Upper lobe of left lung (tissue), 6 donors: ENCODE measurements around the gene SELENOM. TPM values are rescaled to one million over a fixed set of nuclear protein-coding genes. Genes with fewer than 3 reads are reported as not detected.

Source experiments
- ATAC-seq, 2 donors: fragments of 200-7000 bp; cut with Tn5 transposase; one replicate each; pipeline ENCODE4 v1.9.1; 2022; ENCODE audit warnings: mild to moderate bottlenecking in 2 of 2, moderate library complexity in 2 of 2; ENCODE audit not compliant: low FRiP score in 2 of 2
- DNase-seq, 2 donors: peaks; one replicate each; pipeline ENCODE4 v3.0.0-alpha.2; 2019 to 2020
- H3K27ac ChIP-seq, 4 donors: fragments of 200-600 bp; sonication (generic); one replicate each; pipeline ENCODE4 v1.5.1; 2016 to 2019
- H3K27me3 ChIP-seq, 4 donors: fragments of 200-600 bp; sonication (generic); one replicate each; pipeline ENCODE4 v1.5.1; 2017 to 2019
- H3K36me3 ChIP-seq, 4 donors: fragments of 200-600 bp; sonication (generic); one replicate each; pipeline ENCODE4 v1.5.1; 2016 to 2019
- H3K4me1 ChIP-seq, 4 donors: fragments of 200-600 bp; sonication (generic); one replicate each; pipeline ENCODE4 v1.5.1; 2018 to 2019
- H3K4me3 ChIP-seq, 4 donors: fragments of 200-600 bp; sonication (generic); one replicate each; pipeline ENCODE4 v1.5.1; 2017 to 2019; ENCODE audit warnings: mild to moderate bottlenecking in 2 of 4, moderate library complexity in 1 of 4
- H3K9me3 ChIP-seq, 4 donors: fragments of 200-600 bp; sonication (generic); one replicate each; pipeline ENCODE4 v1.5.1; 2018 to 2019
- EP300 ChIP-seq, 4 donors: sonication (generic); formaldehyde crosslinking; IDR thresholded peaks; one replicate each; pipeline ENCODE4 v1.5.1; 2017; ENCODE audit warnings: antibody characterized with exemption in 4 of 4, control low read depth in 2 of 4
- POLR2A ChIP-seq, 4 donors: fragments of 450-650 bp; IDR thresholded peaks; one replicate each; pipeline ENCODE4 v1.5.1; 2016 to 2017; ENCODE audit warnings: antibody characterized with exemption in 4 of 4, mild to moderate bottlenecking in 2 of 4
- POLR2AphosphoS5 ChIP-seq, 2 donors: sonication (generic); formaldehyde crosslinking; IDR thresholded peaks; one replicate each; pipeline ENCODE4 v1.5.1; 2017; ENCODE audit warnings: antibody characterized with exemption in 2 of 2
- WGBS, 2 donors: methylation state at CpG; one replicate each; pipeline ENCODE4 v1.1.5; 2017 to 2018; 5-methylcytosine and 5-hydroxymethylcytosine counted together
- total RNA-seq, 6 donors: library from RNA; depleted of rRNA in 4 of 6; stranded (reverse); fragments of >200 nt in 4 of 6; gene quantifications; one replicate each; pipeline versions ENCODE4 v1.1.0 to v1.2.1, GENCODE V29; 2016 to 2021
- TF ChIP-seq, protein P1 (sequence below), 6 experiments: fragments of 450-650 bp in 4 of 6; fragments of 200-600 bp in 2 of 6; sonication (generic) in 2 of 6; IDR thresholded peaks; one replicate each; pipeline ENCODE4 v1.5.1; 2016 to 2019; ENCODE audit warnings: antibody characterized with exemption in 6 of 6
- donor health status: DM: no; HTN: no; CAD: no; lungs with moderate emphysema.
- donor health status: DM: no; HTN: yes; CAD: no; lungs with severe emphysema.

SELENOM gene
- total RNA-seq, 6 donors from 2014 or later = 51.3 to 154 (median 99.7) TPM

DNA sequence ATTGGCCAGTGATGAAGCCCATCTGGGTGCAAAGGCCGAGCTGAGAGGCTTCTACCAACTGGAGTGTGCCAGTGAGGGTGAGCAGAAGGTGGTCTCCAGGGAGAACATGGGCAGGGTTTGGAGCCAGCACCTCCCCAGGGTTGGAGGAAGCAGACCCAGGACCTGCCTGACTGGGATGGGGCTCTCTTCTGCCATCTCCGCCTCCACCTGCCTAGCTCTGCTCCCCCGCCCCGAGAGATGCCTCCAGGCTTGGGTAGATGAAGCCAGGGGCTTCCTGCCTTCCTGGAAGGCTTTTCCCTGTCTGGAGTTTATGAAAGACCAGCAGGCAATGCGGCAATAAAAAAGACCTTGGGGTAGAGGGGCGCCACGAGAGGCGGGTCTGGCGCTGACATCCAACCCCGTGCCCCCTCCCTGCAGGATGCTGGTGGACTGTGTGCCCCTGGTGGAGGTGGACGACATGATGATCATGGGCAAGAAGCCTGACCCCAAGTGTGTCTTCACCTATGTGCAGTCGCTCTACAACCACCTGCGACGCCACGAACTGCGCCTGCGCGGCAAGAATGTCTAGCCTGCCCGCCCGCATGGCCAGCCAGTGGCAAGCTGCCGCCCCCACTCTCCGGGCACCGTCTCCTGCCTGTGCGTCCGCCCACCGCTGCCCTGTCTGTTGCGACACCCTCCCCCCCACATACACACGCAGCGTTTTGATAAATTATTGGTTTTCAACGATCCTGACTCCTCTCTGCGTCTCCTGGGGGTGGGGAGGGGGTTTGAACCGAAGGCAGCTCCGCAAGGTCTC, 3.3 kb downstream of the SELENOM start:
- peak in 1 of 2 donors; percentile 85 for DNase-seq
- peak overlapping the region in 3 of 4 donors; percentile 35 to 76 (median 57) for H3K27ac ChIP-seq

DNA sequence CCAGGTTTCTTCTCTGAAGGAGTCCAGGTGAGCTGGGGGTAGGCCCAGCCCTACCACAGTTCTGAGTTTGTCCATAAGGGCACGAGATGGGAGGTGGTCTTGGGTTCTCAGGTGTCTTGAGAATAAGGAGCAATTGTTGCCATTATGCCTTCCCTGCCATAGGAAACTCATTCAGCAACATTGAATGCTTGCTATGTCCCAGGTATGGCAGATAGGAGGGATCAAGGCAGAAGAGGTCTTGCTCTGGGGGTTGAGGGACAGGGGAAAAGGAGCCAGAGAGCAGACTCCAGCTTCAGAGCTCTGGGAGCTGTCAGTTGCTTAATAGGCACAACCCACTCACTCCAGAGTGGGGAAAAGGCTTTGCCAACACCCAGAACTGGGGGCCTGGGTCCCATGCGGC, 4.3 kb downstream of the SELENOM start:
- TF ChIP-seq POLR2A (IDR thresholded peaks at IDR 0.05) (no peak), POLR2AphosphoS5 (IDR thresholded peaks at IDR 0.05) (no peak), EP300 (IDR thresholded peaks at IDR 0.05) (no peak)
- TF ChIP-seq, protein P1, sequence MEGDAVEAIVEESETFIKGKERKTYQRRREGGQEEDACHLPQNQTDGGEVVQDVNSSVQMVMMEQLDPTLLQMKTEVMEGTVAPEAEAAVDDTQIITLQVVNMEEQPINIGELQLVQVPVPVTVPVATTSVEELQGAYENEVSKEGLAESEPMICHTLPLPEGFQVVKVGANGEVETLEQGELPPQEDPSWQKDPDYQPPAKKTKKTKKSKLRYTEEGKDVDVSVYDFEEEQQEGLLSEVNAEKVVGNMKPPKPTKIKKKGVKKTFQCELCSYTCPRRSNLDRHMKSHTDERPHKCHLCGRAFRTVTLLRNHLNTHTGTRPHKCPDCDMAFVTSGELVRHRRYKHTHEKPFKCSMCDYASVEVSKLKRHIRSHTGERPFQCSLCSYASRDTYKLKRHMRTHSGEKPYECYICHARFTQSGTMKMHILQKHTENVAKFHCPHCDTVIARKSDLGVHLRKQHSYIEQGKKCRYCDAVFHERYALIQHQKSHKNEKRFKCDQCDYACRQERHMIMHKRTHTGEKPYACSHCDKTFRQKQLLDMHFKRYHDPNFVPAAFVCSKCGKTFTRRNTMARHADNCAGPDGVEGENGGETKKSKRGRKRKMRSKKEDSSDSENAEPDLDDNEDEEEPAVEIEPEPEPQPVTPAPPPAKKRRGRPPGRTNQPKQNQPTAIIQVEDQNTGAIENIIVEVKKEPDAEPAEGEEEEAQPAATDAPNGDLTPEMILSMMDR (IDR thresholded peaks at IDR 0.05) = no peak
- H3K4me3 ChIP-seq = no peak overlapping the region
- H3K4me1 ChIP-seq = peaks cover 14 to 18% (median 17%) of the 10 kb centered on the region in 4 donors
- 57 to 80% methylated on average over 1 to 2 of the region's 2 CpGs for WGBS, 2 donors
- ATAC-seq = no peak
- H3K9me3 ChIP-seq = no peaks in the 10 kb centered on the region
- no peaks in the 10 kb centered on the region for H3K27me3 ChIP-seq
- no peak for DNase-seq
- H3K27ac ChIP-seq = peak overlapping the region; percentile 49 to 76 (median 57)
- peaks cover 4 to 54% (median 29%) of the 10 kb centered on the region in 4 donors for H3K36me3 ChIP-seq

More for the DNA sequence above, 3.3 kb downstream of the SELENOM start:
- Histone ChIP-seq H3K27me3 (no peaks in the 10 kb centered on the region), H3K4me3 (no peak overlapping the region), H3K4me1 (peaks cover 15 to 22% (median 20%) of the 10 kb centered on the region in 4 donors), H3K9me3 (no peaks in the 10 kb centered on the region), H3K36me3 (peaks cover 4 to 44% (median 22%) of the 10 kb centered on the region in 4 donors)
- no peak for TF ChIP-seq POLR2AphosphoS5 (IDR thresholded peaks at IDR 0.05)
- TF ChIP-seq EP300 (IDR thresholded peaks at IDR 0.05) = no peak
- TF ChIP-seq, protein P1 (IDR thresholded peaks at IDR 0.05) = no peak
- TF ChIP-seq POLR2A (IDR thresholded peaks at IDR 0.05) = no peak
- no peak for ATAC-seq
- 87 to 93% methylated on average over 20 to 32 of the region's 33 CpGs for WGBS, 2 donors

DNA sequence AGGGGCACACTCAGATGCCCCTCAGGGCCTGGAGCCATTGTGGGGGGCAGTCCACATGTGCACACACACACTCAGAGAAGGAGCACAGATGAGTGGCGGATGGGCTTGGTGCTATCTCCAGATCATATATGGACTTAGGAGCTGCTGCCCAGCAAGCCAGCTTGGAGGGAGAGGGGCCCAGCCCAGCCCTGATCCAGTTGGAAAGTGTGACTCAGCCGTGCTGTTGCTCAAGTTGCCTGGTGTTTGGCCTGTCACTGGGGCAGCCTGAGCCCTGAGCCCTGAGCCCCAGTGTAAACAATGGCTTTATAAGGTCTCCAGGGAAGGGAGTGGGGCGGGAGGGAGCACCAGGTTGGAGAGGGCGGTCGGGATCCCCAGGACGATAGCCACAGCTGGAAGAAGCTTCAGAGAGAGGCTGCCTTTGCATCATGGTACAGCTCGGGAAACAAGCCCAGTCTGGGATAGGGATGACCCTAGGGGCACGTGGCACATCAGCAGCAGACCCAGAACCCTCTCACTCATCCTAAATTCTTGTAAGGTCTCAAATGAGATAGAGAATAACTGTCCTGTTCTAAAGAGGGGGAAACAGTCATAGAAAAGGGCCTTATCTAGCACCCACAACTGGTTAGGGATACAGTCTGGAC, 4.8 kb downstream of the SELENOM start:
- WGBS, 2 donors = 82 to 87% methylated on average over 5 to 8 of the region's 8 CpGs
- Histone ChIP-seq H3K36me3 (peaks cover 4 to 59% (median 30%) of the 10 kb centered on the region in 4 donors), H3K27ac (peak overlapping the region; percentile 49 to 76 (median 60)), H3K9me3 (no peaks in the 10 kb centered on the region), H3K27me3 (no peaks in the 10 kb centered on the region), H3K4me3 (no peak overlapping the region), H3K4me1 (peaks cover 11 to 14% (median 13%) of the 10 kb centered on the region in 4 donors)
- DNase-seq (peak in 1 of 2 donors; percentile 55), ATAC-seq (peak; percentile 34 to 68)
- TF ChIP-seq POLR2AphosphoS5 (IDR thresholded peaks at IDR 0.05) (peak; percentile 46 to 49), POLR2A (IDR thresholded peaks at IDR 0.05) (no peak)

DNA sequence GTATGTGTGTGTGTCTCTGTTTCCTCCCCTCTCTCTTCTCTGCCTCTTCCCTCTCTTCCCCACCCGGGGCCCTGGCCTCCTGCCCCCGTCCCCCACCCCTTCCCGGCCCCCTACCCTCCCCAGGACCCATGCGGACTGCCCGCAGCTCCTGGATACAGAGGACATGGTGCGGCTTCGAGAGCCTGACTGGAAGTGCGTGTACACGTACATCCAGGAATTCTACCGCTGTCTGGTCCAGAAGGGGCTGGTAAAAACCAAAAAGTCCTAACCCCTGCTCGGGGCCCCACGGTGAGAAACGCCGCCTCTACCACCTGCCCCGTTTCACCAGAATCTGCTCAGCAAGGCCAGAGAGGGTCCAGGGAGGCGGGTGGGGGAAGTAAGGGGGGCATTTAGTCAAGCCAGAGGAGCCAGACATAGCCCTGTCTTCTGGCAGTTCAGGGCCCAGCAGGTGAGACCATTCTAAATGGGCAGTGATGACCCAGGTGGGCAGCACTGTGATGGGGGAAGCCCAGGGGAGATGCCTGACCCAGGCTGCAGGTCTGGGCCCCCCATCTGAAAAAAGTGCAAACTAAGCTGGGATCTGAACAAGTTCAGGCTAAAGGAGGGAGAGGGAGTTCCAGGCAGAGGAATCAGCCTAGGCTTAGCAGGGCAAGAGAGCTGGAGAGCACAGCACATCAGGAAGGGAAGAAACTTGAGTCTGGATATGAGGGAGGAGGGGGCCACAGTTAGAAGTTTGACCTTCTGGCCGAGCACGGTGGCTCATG, 6.4 kb downstream of the SELENOM start:
- Histone ChIP-seq H3K9me3 (no peaks in the 10 kb centered on the region), H3K27ac (peak overlapping the region in 2 of 4 donors; percentile 5 to 30), H3K36me3 (peaks cover 4 to 75% (median 43%) of the 10 kb centered on the region in 4 donors), H3K4me3 (no peak overlapping the region), H3K4me1 (peaks cover 0 to 3% (median under 1%) of the 10 kb centered on the region in 4 donors), H3K27me3 (no peaks in the 10 kb centered on the region)
- 90 to 97% methylated on average over 18 of the region's 18 CpGs for WGBS, 2 donors
- TF ChIP-seq, protein P1 (IDR thresholded peaks at IDR 0.05) = no peak
- TF ChIP-seq POLR2A (IDR thresholded peaks at IDR 0.05) (no peak), EP300 (IDR thresholded peaks at IDR 0.05) (no peak), POLR2AphosphoS5 (IDR thresholded peaks at IDR 0.05) (no peak)
- DNase-seq (no peak), ATAC-seq (no peak)
